ENCODE results near the gene PHF14. TPM values are rescaled to one million over a fixed set of nuclear protein-coding genes. Genes with fewer than 3 reads are reported as not detected.
A peak's percentile ranks its signal among the peaks of the same experiment; 100 is the strongest.
"Not testable (repeated sequence)": the region's sequence is repeated elsewhere in the genome, so short reads cannot be mapped to it uniquely, and the experiment has no call there.

Gene PHF14
- 67.8 to 72.1 TPM (median 71.1 TPM) in 3 replicates for total RNA-seq

- H3K27ac Mint-ChIP-seq = peak within 1 kb of the TSS; percentile 98
- no peaks in the 10 kb centered on the region for H3K27me3 Mint-ChIP-seq (ENCODE audit: low read depth)
- H3K9me3 Mint-ChIP-seq = peaks cover 9% of the 10 kb centered on the region
- peak; percentile 92 to 96 for DNase-seq (ENCODE audit: low spot score in 2 of 2, unreplicated experiment in 2 of 2)
- H3K4me3 Mint-ChIP-seq = peak within 1 kb of the TSS; percentile 83
- TF ChIP-seq, protein P1, sequence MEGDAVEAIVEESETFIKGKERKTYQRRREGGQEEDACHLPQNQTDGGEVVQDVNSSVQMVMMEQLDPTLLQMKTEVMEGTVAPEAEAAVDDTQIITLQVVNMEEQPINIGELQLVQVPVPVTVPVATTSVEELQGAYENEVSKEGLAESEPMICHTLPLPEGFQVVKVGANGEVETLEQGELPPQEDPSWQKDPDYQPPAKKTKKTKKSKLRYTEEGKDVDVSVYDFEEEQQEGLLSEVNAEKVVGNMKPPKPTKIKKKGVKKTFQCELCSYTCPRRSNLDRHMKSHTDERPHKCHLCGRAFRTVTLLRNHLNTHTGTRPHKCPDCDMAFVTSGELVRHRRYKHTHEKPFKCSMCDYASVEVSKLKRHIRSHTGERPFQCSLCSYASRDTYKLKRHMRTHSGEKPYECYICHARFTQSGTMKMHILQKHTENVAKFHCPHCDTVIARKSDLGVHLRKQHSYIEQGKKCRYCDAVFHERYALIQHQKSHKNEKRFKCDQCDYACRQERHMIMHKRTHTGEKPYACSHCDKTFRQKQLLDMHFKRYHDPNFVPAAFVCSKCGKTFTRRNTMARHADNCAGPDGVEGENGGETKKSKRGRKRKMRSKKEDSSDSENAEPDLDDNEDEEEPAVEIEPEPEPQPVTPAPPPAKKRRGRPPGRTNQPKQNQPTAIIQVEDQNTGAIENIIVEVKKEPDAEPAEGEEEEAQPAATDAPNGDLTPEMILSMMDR (IDR thresholded peaks at IDR 0.05; ENCODE audit: unreplicated experiment) = no peak
- peaks cover 18% of the 10 kb centered on the region for H3K4me1 Mint-ChIP-seq
- H3K36me3 Mint-ChIP-seq = peaks cover 17% of the 10 kb centered on the region
Observed at GRCh38 chr7:10973061-10973941, at the start of gene PHF14. Gene PHF14, plus strand, starts transcription at chr7:10973872. Its CDS starts 452 bp downstream, at chr7:10974324.

- peak overlapping the region; percentile 86 for H3K27ac Mint-ChIP-seq
- H3K4me3 Mint-ChIP-seq = no peak overlapping the region
- DNase-seq (ENCODE audit: low spot score in 2 of 2, unreplicated experiment in 2 of 2) = no peak
- no peaks in the 10 kb centered on the region for H3K27me3 Mint-ChIP-seq (ENCODE audit: low read depth)
- TF ChIP-seq, protein P1 (IDR thresholded peaks at IDR 0.05; ENCODE audit: unreplicated experiment) = no peak
- H3K4me1 Mint-ChIP-seq = peaks cover 22% of the 10 kb centered on the region
- no peaks in the 10 kb centered on the region for H3K36me3 Mint-ChIP-seq
- H3K9me3 Mint-ChIP-seq = no peaks in the 10 kb centered on the region
Observed at GRCh38 chr7:10924370-10924769, 49.3 kb upstream of the PHF14 start.

- not testable (repeated sequence) for H3K4me3 Mint-ChIP-seq; H3K27me3 Mint-ChIP-seq (ENCODE audit: low read depth); DNase-seq (ENCODE audit: low spot score in 2 of 2, unreplicated experiment in 2 of 2); H3K9me3 Mint-ChIP-seq; H3K27ac Mint-ChIP-seq
- H3K4me1 Mint-ChIP-seq = peaks cover 13% of the 10 kb centered on the region
- H3K36me3 Mint-ChIP-seq = peaks cover 10% of the 10 kb centered on the region
Observed at GRCh38 chr7:10928203-10928602, 45.5 kb upstream of the PHF14 start.

GRCh38 chr7:10930551-10930950 is 43.1 kb upstream of the PHF14 start:
- Mint-ChIP-seq H3K4me3 (no peak overlapping the region), H3K27ac (peak overlapping the region; percentile 27), H3K4me1 (peaks cover 13% of the 10 kb centered on the region), H3K9me3 (no peaks in the 10 kb centered on the region), H3K27me3 (ENCODE audit: low read depth) (no peaks in the 10 kb centered on the region), H3K36me3 (peaks cover 10% of the 10 kb centered on the region)
- TF ChIP-seq, protein P1 (IDR thresholded peaks at IDR 0.05; ENCODE audit: unreplicated experiment) = no peak
- no peak for DNase-seq (ENCODE audit: low spot score in 2 of 2, unreplicated experiment in 2 of 2)

- Mint-ChIP-seq H3K4me1 (peaks cover 17% of the 10 kb centered on the region), H3K27ac (peak overlapping the region; percentile 27), H3K4me3 (no peak overlapping the region), H3K27me3 (ENCODE audit: low read depth) (no peaks in the 10 kb centered on the region), H3K36me3 (peaks cover 14% of the 10 kb centered on the region), H3K9me3 (no peaks in the 10 kb centered on the region)
- no peak for DNase-seq (ENCODE audit: low spot score in 2 of 2, unreplicated experiment in 2 of 2)
- TF ChIP-seq, protein P1 (IDR thresholded peaks at IDR 0.05; ENCODE audit: unreplicated experiment) = no peak
Observed at GRCh38 chr7:10931161-10931560, 42.5 kb upstream of the PHF14 start.

- Mint-ChIP-seq H3K4me1 (peaks cover 28% of the 10 kb centered on the region), H3K36me3 (peaks cover 19% of the 10 kb centered on the region), H3K4me3 (no peak overlapping the region), H3K27ac (peak overlapping the region; percentile 74), H3K9me3 (no peaks in the 10 kb centered on the region), H3K27me3 (ENCODE audit: low read depth) (no peaks in the 10 kb centered on the region)
- TF ChIP-seq, protein P1 (IDR thresholded peaks at IDR 0.05; ENCODE audit: unreplicated experiment) = no peak
- DNase-seq (ENCODE audit: low spot score in 2 of 2, unreplicated experiment in 2 of 2) = no peak
Observed at GRCh38 chr7:10934292-10934691, 39.4 kb upstream of the PHF14 start.

Data from mesothelial cell of epicardium (in vitro differentiated cells).